HG02759 (cell line): ENCODE data around the gene WDR4.
"Not testable (repeated sequence)": the region's sequence is repeated elsewhere in the genome, so short reads cannot be mapped to it uniquely, and the experiment has no call there.

ENCODE experiments used
- ATAC-seq: cut with Tn5 transposase; IDR thresholded peaks from one replicate; pipeline ENCODE4 v1.9.1; 2021; ENCODE audit warnings: mild to moderate bottlenecking, moderate library complexity; ENCODE audit not compliant: unreplicated experiment

The WDR4 gene

DNA sequence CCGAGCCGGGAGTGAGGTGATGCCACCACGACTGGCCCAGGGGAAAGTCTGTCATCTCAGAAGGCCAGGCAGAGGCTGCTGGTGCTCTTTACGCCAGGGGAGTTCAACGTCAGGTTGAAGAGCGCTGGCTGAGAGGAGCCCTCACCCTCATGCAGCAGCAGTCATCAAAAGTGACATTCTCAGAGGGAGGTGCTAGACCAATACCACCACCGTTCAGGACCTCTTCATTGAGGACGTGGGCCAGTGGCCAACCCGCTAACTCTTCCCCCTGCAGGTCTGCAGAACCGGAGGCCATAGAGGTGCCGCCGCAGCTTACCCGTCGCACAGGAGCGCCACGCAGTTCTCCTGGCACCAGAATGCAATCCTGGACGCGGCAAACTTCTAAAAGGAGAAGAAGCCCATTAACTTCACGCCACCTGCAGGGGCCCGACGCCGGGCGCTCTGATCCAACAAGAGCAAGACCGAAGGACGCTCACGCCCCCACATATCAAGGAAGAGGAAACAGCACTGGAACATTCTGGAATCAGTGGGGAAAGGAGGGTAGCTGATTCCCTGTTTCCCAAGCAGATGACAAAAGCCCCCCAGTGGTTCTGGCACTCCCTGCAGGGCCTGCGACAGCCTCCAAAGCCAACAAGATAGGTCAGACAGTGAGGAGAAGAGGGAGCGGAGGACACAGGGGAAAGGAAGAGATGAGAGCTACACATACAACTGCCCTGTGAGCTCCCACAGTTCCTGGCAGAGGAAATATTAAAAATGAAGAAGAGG lies 24.9 kb downstream of the WDR4 start:
- ATAC-seq, result no peak

DNA sequence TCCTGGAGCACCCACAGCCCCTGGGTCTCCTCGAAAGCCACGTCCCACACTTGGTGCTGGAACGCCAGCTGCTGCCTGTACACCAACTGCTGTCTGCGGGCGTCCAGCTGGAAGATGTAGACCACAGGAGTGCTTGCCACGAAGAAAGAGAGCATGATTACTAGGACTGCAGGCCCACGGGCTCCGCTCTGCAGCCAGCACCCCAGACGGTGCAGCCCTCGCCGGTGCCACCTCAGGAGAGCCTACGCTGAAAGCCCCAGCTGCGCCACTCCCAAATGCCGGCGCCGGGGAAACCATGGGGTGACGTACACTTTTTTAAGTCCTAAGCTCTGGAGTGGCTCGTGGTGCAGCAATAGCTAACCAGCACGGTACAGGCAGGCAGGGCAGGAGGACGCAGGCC lies 25.7 kb downstream of the WDR4 start:
- ATAC-seq, result no peak

DNA sequence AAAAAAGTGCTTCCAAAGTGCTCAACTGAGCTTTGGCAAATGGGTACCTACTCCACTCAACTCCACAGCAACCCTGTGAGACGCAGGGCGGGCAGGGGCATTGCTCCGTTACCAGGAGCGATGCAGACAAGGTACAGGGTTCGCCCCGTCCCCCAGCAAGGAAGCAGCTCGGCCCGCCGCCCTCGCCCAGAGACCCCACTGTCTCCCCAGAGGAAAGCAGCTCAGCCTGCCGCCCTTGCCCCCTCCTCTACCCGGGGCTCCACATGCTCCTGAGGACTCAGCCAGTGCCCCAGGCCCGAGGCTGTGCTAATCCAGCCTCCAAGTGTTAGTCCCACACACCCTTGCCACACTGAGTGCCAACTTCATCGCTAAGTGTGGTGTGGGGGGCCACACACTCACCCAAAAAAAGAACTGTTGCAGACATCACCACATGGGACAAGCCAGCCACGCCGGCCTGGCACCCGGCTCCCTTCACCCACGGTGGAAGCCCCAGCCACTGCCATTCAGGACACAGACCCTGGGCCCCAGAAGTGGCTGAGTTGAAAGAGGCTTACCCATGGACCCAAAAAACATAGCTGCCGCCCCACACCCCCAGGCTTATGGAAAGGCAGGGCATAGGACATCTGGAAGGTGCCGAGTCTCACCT lies 26.3 kb downstream of the WDR4 start:
- no peak for ATAC-seq

DNA sequence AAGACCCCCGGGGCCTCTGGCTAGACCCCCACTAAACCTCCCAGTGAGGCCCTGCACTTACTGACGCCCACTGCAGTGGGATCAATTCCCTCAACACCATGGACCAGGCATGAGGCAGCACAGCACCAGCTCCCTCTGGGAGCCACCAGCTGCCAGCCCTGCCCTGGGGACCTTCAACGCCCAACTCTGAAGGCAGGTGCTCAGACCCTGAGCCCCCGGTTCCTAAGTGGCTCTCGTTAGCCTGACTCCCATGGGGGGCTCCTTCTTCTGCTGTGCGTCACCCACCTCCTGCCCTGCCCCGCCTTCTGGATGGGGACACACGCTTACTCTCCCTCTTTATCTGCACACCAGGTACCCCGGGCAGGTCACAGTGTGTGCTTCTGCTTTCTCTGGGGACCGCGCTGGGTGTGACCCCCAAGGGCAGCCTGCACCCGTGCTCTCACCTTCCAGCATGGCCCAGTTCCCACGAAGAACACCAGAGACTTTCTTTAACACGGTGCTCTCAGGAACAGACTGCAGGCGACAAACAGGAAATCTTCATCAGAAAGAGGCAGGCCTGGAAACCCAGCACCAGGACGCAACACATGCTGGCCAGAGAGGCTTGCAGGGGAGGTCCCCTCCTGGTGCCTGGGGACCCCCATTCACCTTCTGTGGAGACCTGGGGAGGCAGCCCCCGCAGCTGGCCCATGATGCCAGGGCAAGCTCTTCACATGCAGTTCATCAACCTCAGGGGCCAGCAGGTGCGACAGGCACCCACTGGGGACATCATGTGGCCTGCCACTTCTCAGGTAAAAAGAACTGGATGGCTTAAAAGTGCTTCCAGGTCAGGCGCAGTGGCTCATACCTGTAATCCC lies 27.3 kb downstream of the WDR4 start:
- no peak for ATAC-seq

DNA sequence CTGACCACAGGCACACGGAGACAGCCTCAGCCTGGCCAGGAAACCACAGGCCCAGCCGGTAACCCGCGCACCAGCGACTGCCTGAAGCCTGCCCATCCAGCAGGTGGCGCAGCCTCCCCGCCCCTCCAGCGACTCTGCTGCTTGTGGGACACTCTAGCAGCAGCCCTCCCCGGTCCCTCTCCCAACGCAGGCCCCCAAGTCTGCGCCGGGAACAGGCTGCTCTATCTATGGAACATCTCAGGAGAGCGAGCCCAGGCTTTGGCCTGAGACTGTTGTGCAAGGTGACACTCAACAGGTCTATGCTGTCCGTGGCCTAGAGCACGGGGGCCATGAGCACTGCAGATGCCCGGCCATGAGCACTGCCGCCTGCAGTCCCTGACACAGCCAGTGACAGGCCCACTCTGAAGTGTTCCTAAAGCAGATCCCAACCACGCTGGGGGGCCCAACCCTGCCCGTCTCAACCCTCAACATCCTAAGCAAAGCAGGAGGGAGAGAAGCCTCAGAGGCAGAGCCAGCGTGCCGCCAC lies 28.4 kb downstream of the WDR4 start:
- no peak for ATAC-seq

DNA sequence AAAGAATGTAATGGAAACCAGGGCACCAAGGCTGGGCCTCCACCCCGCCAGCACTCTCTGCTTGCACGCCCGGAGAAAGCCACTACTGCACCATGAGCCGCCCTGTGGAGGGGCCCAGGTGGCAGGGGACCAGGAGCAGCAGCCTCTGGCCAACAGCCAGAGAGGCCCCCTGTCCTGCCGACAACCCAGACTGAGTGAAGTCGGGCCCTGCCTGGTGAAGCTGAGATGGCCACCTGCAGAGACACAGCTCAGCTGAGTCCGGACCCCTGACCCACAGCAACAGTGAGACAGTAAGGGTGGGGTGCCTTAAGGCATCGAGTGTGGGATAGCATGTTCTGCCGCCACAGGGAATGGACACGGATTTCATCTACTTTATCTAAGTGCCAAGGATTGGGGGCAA lies 28.9 kb downstream of the WDR4 start:
- no peak for ATAC-seq

DNA sequence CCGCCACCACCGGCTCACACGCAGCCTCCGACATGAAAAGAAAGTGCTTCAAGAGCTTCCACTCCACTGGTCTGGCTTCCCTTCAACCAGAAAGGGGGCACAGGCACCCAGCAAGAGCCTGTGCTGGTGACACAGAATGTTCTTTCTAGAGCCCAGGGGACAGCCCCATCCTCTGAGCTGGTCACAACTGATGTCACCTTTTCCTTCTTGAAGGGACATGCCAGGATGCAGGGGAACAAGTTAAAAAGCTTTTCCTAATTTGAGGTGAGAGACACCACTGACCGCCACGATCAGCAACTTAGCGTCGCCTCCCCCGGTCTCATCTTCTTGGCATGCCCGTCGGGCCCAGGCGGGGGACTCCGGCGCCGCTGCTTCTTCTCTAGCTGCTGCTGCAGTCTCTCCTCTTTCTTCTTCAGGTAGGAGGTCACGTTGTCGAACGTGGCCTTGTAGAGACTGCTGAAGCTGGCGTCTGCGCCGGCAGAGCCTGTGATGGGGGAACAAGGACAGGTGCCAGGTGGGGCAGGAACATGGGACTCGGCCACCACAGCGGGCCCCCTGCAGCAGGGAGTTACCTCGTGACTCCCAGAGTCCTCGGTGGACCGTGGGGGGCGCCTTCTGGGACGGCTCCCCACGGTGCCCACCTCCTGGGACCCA lies 29.5 kb downstream of the WDR4 start:
- no peak for ATAC-seq

DNA sequence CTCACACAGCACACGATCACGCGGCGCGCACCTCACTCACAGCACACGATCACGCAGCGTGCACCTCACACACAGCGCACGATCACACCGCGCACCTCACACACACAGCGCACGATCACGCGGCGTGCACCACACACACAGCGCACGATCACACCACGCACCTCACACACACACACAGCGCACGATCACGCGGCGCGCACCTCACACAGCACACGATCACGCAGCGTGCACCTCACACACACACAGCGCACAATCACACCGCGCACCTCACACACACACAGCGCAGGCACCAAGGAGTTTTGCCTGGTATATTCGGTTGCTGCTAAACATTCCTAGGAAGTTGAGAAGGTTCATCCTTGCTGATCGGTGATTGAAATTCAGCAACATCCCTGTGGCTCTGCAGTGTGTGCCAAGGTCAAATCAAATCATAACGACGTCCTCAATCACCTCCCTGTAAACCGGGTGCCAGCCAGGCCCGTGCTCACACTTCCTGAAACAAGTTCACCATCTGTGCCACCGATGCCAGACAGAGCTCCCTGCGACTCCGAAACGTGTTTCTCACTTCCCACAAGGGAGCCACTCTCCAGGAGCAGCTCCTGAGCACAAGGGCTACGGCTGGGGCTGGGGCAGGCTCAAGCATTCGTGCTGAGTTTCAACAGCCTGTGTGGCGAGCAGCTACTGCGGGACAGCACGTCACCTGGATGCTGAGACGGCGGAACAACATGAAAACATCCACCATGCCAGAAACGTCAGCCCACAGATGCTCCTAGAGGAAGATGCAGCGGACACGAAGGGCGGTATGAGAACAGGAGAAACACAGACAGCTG lies 30.2 kb downstream of the WDR4 start:
- no peak for ATAC-seq

DNA sequence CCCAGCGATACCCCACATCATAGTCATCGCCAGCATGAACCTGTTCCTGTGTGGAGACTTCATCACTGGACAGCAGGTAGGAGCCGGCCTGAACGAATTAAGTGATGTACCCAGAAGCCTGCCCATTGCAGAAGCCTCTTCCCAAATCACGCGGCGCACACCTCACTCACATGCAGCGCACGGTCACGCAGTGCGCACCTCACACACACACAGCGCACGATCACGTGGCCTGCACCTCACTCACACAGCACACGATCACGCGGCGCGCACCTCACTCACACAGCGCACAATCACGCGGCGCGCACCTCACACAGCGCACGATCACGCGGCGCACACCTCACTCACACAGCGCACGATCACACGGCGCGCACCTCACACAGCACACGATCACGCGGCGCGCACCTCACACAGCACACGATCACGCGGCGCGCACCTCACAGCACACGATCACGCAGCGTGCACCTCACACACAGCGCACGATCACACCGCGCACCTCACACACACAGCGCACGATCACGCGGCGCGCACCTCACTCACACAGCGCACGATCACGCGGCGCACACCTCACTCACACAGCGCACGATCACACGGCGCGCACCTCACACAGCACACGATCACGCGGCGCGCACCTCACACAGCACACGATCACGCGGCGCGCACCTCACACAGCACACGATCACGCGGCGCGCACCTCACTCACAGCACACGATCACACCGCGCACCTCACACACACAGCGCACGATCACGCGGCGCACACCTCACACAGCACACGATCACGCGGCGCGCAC lies 31.0 kb downstream of the WDR4 start:
- not testable (repeated sequence) for ATAC-seq

DNA sequence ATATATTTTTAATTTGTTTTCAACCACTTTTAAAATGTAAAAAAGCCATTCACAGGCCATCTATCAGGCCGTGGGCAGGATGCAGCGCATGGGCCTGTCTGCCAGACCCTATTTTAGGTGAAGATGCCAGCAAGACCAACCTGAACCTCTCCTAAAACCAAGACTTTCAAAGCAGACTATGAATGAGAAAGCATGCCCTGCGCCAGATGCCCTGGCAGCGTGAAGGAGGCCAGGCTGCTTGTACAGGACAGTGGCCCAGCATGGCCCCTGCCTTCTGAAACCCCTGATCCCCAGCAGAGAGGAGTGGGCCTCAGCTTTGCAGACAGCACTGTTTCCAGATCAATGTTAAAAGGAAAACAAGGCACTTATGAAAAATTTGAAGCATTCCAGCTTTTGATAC lies 31.6 kb downstream of the WDR4 start:
- no peak for ATAC-seq

DNA sequence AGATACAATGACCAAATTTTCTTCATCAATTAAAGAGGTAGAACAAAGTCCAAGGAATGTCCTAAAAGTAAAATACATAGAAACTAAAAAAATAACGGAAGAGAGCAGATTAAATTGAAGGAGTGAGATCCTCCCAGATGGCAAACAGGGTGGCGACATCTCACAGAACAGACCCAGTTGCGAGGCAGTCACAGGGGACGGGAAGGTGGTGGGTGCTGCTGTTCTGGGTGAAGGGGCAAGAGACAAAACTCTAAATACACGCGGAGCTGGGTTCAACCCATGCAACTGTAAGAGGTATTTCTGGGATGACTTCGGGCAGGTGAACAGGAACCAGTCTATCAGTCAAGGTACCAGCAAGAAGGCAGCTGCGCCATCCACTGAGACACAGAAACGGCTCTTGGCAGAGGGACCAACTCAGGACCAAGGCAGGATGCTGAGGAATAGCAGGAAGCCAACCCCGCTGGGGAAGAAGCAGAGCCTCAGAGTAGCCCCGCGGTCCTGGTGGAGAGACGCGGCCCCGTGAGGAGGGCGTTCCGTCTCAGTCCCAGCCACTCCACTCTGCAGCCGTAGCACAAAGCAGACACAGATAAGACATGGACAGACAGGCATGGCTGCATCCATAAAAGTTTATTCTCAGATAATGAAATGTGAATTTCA lies 32.2 kb downstream of the WDR4 start:
- ATAC-seq, result no peak

DNA sequence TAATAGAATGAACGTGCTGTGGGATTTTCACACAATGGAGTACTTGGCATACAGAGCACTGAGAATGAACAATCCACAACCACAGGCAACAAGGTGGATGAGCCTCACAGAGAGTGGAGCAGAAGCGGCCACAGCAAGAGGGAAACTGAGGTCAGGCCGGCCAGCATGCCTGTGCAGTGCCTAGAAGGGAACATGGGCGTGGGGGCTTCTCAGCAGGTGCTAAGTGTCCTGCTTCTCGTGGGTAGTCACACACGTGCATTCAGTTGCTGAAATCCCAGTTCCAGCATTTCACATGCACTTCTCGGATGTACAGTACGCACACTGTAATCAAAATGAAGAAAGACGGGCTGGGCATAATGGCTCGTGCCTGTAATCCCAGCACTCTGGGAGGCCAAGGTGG lies 33.1 kb downstream of the WDR4 start:
- no peak for ATAC-seq

DNA sequence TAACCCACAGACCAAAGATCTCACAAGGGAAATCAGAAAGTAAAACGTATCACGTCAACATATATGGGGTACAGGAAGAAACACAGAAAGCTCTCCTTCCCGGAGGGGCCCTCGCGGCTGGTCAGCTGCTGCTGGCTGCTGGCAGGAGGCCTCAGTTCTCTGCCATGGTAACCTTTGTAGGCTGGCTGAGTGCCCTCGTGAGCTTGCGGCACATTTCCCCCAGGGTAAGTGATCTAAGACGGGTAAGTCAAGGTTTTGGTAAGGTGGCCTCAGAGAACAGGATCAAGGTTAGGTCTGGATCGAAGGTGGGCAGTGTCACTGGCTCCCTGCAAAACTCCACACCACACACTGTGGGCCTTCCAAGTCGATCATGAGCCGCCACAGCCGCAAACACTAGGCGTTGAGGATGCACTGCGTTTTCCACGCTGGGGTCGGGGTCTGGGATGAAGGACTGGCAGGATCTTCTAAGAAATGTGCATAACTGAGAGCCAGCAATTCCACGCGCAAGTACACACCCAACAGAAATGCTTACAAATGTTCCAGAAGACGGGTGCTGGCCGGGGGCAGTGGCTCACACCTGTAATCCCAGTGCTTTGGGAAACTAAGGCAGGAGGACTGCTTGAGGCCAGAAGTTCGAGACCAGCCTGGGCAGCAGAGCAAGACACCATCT lies 33.9 kb downstream of the WDR4 start:
- no peak for ATAC-seq

DNA sequence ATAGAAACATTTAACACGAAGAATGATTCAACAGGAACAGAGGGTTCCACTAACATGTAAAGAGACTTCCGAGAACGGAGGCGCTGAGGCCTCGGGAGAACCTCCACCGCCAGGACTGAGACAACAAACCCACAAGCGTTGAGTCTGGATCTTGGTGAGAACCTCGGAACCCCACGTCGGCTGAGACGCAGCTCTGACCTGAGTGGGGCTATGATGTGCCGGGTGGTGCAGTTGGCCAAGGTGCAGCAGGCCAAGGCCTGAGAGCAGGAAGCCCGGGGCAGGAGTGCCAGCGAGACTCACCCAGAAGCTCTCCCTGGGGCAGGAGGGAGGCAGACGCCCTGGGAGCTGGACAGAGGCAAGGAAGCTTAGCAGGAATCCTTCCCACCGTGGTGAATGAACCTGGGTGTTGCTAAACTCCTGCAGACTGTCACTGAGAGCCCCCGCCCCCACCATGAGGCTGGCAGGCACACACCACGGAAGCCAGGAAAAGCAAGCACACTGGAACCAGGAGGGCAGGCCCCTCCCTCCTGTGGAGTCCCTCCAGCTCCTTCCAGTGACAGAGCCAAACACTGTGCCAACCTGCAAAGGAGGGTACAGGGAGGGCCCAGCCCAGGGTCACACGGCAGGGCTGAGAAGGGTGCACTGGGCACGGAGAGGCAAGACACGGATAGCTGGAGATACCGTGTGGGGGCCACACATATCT lies 34.8 kb downstream of the WDR4 start:
- ATAC-seq, result no peak

DNA sequence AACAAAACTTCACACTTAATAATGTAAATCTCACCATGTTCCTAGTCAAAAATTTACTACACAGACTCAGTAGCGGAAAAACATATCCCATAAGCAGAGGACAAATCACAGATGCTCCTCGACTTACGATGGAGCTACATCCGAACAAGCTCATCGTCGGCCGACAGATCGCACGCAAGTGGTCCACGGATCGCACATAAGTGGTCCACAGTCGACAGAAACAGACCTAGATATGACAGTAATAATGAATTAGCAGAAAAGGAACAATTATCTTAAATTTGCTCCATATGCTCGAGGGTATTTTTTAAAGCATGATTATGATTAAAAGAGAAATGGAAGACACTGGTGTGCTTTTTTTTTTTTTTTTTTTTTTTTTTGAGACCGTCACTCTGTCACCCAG lies 36.3 kb downstream of the WDR4 start:
- no peak for ATAC-seq

DNA sequence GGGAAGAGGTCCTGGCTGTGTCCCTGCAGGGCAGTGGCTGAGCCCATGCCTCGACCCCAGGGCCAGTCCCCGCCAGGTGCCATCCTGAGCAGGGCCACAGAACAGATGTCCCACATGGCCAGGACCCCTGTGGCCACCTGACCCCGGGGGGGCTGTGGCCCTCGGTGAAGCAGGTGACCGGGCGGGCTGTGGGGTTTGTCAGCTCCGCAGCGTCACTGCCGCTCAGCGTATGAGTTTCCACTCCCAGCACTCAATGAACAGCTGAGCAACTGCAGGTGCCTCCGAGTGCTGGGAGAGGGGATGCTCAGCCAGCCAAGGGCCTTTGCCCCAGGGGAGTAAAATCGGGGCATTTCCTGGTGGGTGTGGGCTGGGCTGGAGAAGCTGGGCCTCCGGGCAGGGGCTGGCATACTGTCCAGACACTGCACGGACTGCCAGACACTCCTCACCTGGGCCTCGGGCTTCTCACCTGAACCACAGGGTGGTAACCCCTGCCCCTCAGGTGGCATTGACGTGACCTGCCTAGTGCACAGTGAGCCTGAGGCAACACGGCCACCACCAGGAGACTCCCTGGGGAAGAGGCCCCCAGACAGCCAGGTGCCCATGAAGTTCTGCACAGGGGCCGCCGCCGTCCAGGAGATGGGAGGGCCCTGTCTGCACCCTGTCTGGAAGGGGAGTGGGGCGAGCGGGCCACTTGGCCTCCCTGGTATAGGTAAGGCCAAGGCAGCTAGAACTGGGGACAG lies 37.3 kb downstream of the WDR4 start:
- ATAC-seq, result not testable (repeated sequence)
